Left cardiac atrium (tissue), 4 donors: Measurements from ENCODE around the gene SYT7. TPM values are rescaled to one million over a fixed set of nuclear protein-coding genes. Genes with fewer than 3 reads are reported as not detected.
"Not testable (repeated sequence)": the region's sequence is repeated elsewhere in the genome, so short reads cannot be mapped to it uniquely, and the experiment has no call there.

Source experiments
- ATAC-seq, 2 donors: fragments of 200-7000 bp; cut with Tn5 transposase; one replicate each; pipeline ENCODE4 v1.9.1; 2020; ENCODE audit warnings: mild to moderate bottlenecking in 2 of 2, moderate library complexity in 2 of 2
- DNase-seq: peaks from one replicate; pipeline ENCODE4 v3.0.0-alpha.2; 2020
- intact Hi-C, 2 donors: fragments of 100-400 bp; cut with DNase I; formaldehyde crosslinking; loops; one replicate each; pipeline versions ENCODE4 v1.14.1 to v1.15.1; 2022 to 2023
- long read RNA-seq: library from polyadenylated mRNA; unstranded; transcript quantifications from one replicate; pipeline ENCODE4 v2.0.0, GENCODE V29; 2021
- total RNA-seq, 2 donors: library from RNA; stranded (reverse); fragmentation: NEBNext Ultra II Directional; extraction: Animal tissue kit (Norgen Biotek cat#: 25700); gene quantifications; one replicate each; pipeline ENCODE4 v1.2.1, GENCODE V29; 2021
- donor health status: DM: no; HTN: yes; CAD: no.
- donor health status: DM: no; HTN: yes; CAD: no; lungs with severe emphysema.
- donor health status: DM: yes; HTN: yes; CAD: no.
- donor health status: Dilated cardiomyopathy.

The SYT7 gene, protein sequence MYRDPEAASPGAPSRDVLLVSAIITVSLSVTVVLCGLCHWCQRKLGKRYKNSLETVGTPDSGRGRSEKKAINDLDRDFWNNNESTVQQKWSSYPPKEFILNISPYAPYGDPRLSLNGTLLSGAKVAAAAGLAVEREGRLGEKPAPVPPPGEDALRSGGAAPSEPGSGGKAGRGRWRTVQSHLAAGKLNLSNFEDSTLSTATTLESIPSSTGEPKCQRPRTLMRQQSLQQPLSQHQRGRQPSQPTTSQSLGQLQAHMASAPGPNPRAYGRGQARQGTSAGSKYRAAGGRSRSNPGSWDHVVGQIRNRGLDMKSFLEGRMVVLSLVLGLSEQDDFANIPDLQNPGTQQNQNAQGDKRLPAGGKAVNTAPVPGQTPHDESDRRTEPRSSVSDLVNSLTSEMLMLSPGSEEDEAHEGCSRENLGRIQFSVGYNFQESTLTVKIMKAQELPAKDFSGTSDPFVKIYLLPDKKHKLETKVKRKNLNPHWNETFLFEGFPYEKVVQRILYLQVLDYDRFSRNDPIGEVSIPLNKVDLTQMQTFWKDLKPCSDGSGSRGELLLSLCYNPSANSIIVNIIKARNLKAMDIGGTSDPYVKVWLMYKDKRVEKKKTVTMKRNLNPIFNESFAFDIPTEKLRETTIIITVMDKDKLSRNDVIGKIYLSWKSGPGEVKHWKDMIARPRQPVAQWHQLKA
- 10 to 100 TPM; 36.7 to 39.7 TPM for total RNA-seq
- long read RNA-seq, partial matches to known transcripts = 1 of 16 reads
- long read RNA-seq, other reads (novel, unspliced or antisense) = 15 of 16 reads

DNA sequence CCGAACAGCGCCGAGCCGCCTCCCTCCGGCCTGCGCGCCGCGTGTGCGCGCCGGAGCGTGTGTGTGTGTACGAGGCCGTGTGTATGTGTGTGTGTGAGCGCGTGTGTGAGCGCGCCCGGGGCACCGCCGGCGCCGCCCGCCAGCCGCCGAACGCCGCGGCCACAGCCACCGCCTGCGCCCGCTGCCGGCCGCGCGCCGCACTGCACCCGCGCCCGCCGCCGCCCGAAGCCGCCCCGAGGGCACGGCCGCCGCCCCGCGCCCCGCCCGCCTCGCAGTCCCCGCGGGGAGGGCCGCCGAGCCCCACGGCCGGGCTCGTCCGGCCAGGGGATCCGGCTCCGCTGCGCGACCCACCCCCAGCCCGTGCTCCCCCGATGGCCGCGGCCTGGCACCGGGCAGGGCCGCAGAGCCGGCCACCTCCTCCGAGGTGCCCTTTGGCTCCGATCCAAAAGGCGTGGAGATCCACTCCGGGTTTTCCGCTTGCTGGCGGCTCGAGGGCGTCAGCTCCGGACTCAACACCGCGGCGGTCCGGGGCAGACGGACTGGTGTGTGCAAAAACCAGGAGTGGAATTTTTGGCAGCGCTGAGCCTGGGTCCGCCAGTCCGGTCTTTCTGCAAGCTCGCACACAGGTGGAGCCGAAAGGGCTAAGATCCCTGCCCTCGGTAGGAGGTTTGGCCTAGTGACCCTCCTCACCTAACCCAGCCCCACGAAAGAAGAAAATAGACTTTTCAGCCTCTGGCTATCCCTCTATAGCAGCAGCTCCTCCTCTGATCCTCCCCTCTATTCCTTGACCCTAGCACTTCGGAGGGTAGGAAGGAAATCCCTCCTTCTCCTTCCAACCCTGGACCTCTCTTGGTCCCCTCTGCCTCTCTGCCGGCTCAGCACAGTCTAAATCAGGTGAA, at the start of gene SYT7:
SYT7 (minus strand) TSS at position 47 of the 899 bp plus-strand sequence. CDS start 256 bp downstream, outside the sequence.
- DNase-seq (peak; percentile 95), ATAC-seq (peak; percentile 87 to 92)
- intact Hi-C loops = loop anchor here (5.0 kb wide), 1 partner anchor 46 kb away; no protein-coding TSS in a partner anchor

GRCh38 chr11:61630089-61630488, 49.2 kb upstream of the SYT7 start:
- no peak for DNase-seq
- intact Hi-C loops = loop anchor here in 1 of 2 donors (10.0 kb wide), 1 partner anchor 185 kb away; no protein-coding TSS in a partner anchor
- ATAC-seq = no peak

DNA sequence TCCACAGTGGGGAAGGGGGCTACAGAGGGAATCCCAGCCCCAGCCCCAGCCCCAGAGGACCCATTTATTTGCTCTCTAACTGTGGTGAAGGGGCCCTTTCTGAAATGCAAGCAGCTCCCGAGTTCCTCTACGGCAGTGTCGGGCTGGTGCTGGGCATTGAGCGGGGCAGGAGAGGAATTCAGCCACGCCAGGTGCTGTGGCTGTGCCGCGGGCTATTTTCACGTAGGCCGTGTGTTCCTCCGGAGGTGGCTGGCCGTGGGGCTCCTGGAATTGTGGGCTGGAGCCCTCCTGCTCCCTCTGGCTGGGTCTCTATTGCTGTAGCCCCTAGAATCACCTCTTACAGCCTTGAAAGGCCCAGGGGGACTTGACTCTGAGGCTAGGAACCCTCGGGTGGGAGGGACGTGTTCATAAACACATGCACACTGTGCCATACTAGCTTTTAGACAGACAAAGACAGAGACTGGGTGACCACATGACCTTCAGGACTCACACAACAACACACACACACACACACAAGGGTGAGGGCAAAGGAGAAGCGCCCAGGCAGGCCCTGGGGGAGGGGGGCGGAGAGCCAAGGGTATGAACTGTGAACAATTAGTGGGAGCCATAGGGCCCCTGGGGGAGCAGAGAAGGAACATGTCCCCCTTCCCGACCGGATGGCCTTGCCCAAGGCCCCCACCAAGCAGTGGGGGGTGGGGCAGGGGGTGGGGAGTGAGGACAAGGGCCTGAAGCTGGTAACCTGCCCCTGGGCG, 48.4 kb upstream of the SYT7 start:
- intact Hi-C loops = loop anchor here (2.0 to 5.0 kb wide), 2 partner anchors 47 to 150 kb away; partner anchors contain the start of gene SYT7 (in 2 of the 2)
- no peak for DNase-seq

GRCh38 chr11:61628662-61628970, 47.7 kb upstream of the SYT7 start:
- ATAC-seq (no peak), DNase-seq (no peak)
- intact Hi-C loops = loop anchor here (2.0 to 5.0 kb wide), 2 partner anchors 46 to 150 kb away; partner anchors contain the start of gene SYT7 (in 2 of the 2)

More for the DNA sequence above, 48.4 kb upstream of the SYT7 start:
- ATAC-seq = no peak

DNA sequence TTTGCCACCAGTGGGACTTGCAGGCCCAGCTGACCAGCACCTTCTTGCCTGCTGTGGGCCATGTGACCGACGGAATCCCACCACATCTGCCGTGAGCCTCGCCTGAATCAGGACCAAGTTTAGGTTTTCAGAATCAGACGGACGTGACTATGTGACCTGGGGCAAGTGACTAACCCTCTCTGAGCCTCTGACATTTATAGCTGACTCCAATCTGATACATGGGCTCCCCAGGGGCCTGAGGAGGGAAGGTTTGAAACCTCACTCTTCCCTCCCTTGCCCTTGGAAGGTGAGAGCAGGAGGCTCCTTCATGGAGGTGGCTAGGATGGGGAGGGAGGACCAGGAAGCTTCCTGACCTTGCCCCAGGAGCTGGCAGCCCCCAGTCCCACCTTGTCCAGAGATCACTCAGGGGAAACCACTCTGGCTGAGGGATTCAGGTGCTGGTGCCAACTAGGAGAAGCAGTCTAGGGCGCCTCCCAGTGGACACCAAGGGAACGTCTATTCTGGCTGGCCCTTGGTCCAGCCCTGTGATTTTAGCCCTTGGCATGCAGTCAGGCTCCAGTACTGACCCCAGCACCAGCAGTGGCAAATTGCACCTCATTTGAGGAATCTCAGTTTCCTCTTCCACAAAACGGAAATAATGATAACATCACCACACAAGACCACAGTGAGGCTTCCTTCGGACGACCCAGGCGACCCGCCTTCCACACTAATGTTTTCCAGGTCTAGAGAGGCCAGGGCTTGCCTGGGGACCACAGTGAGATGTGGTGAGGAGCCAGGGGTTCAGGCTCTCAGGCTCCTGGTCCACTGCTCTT, 47.2 kb upstream of the SYT7 start:
- peak; percentile 83 to 87 for ATAC-seq
- intact Hi-C loops = loop anchor here (2.0 to 5.0 kb wide), 2 partner anchors 46 to 149 kb away; partner anchors contain the start of gene SYT7 (in 2 of the 2)
- peak; percentile 76 for DNase-seq

GRCh38 chr11:61626580-61627380, 45.9 kb upstream of the SYT7 start:
- intact Hi-C loops = loop anchor here (5.0 kb wide), 1 partner anchor 44 kb away; the partner anchor contains the start of gene SYT7 (in 2 of the 2)
- ATAC-seq (peak; percentile 83 to 87), DNase-seq (peak; percentile 52)

- intact Hi-C loops = loop anchor here (5.0 kb wide), 1 partner anchor 43 kb away; the partner anchor contains the start of gene SYT7 (in 2 of the 2)
- no peak for DNase-seq
- ATAC-seq = no peak
These were observed 44.6 kb upstream of the SYT7 start for GRCh38 chr11:61625525-61625924.

- no peak for DNase-seq
- intact Hi-C loops = no loop called here
- ATAC-seq = no peak
These were observed 41.2 kb upstream of the SYT7 start for GRCh38 chr11:61621917-61622585.

DNA sequence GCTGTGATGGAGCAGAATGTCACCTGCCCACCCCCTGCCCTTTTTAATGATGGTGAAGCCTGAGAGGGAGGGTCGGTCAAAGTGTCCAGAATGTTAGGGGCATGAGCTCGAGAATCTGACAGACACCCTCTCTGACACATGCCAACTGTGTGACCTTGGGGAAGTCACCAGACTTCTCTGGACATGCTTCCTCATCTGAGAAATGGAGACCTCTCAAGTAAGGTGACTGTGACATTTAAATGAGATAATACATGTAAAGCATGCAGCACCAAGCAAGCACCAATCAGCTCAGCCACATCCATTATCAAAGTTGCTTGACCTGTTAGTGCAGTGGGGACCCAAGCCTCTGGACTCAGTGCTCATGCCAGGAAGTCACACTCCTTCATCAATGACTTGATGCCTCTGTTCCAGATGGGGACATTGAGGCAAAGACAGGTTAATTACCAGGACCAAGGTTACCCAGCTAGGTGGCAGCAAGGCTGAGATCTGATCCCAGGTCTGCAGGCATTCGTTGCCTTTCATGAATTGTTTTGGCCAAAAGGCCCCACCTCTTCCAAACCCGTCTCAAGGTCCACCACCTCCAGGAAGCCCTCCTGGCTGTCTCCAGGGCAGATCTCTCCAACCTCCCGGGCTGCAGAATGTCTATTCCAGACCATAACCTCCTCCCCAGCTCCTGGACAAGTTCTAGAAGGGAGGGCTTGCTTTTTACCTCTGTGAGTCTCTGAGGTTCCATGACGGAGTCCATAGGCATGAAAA, 38.8 kb upstream of the SYT7 start:
- no peak for ATAC-seq

DNA sequence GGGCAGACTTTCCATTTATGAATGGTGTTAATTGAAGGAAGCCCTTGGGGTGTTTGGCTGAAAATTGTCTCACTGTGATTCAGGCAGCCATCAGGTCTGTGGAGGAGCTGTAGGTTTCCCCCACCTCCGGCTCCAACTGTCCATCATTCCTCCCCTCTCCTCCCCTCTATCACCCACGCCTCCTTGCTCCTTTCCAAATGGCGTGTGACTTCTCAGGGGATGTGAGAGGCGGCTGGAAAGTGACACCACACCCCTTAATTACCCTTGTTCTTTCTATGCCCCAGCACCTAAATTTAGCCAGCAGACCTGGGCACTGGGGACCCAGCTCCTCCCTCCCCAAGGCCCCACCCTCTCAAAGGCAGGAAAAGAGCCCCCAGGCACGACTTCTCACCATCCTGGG, 38.1 kb upstream of the SYT7 start:
- ATAC-seq = no peak
- no peak for DNase-seq
- intact Hi-C loops = no loop called here

More for the DNA sequence above, 38.8 kb upstream of the SYT7 start:
- intact Hi-C loops = no loop called here
- no peak for DNase-seq

GRCh38 chr11:61617515-61617914, 36.6 kb upstream of the SYT7 start:
- ATAC-seq = no peak
- intact Hi-C loops = no loop called here
- DNase-seq = no peak

GRCh38 chr11:61616434-61616833, 35.6 kb upstream of the SYT7 start:
- intact Hi-C loops = no loop called here
- ATAC-seq (peak in 1 of 2 donors; percentile 23), DNase-seq (no peak)

- ATAC-seq, intact Hi-C loops: not testable (repeated sequence)
These were observed 33.9 kb upstream of the SYT7 start for GRCh38 chr11:61614782-61615181.

DNA sequence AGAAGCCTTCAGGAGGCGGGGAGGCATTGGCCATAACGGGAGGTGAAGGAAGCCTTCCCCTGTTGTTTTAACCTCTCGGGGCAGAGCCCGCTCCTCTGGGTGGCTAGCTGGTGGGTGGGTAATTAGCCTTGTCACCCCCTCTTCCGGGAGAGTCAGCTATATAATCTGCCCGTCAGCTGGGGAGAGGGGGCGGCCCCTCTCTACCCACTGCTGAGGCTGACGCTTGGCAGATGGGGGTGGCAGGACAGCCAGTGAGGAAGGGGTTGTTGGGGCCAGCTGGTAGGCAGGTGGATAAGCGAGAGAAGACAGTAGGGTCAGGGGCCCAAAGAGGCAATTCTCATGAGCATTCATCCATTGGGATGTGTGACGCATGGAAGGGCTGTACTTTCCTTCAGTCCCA, 33.0 kb upstream of the SYT7 start:
- DNase-seq (no peak), ATAC-seq (no peak)
- intact Hi-C loops = no loop called here

More at GRCh38 chr11:61614782-61615181, 33.9 kb upstream of the SYT7 start:
- not testable (repeated sequence) for DNase-seq

DNA sequence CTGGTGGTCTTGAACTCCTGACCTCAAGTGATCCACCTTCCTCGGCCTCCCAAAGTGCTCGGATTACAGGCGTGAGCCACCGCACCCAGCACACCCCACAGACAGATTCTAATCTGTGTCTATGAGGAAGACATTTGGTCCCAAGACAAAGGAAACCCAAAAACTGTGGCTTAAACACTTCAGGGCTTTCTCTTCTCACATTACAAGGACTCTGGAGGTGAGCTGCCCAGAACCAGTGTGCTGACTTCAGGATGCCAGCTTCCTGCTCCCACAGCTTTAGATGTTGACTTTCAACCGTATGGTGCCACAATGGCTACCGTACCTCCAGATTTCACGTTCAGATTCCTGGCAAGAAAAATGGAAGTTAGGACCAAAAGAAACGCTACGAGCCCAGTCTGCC, 32.2 kb upstream of the SYT7 start:
- ATAC-seq = no peak
- no peak for DNase-seq
- intact Hi-C loops = no loop called here
